GM19328 (cell line): ENCODE data around the gene HMOX2.

Experiments
- ATAC-seq: cut with Tn5 transposase; IDR thresholded peaks from one replicate; pipeline ENCODE4 v1.9.1; 2021; ENCODE audit warnings: mild to moderate bottlenecking, moderate library complexity; ENCODE audit not compliant: unreplicated experiment

Gene HMOX2

GRCh38 chr16:4522051-4522581 is 45.9 kb downstream of the HMOX2 start:
- ATAC-seq = no peak

DNA sequence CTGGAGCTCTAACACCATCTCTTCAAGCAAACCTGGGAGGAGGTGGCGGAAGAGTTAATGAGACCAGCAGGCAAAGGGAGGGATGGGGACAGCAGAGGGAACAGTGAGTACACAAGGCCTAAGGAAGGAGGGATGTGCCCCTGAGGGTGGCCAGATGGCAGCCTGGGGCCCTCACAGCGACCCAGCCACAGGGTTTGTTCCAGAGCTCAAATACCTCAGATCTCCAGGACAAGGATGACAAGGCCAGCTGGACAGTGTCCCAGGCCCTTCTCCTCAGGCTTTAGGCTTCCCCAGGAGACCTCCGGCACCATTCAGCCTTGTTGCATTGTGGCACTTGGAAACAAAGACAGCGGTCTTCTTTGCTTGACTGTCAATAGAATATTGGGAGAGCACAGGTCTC is 47.5 kb downstream of the HMOX2 start:
- ATAC-seq = no peak

DNA sequence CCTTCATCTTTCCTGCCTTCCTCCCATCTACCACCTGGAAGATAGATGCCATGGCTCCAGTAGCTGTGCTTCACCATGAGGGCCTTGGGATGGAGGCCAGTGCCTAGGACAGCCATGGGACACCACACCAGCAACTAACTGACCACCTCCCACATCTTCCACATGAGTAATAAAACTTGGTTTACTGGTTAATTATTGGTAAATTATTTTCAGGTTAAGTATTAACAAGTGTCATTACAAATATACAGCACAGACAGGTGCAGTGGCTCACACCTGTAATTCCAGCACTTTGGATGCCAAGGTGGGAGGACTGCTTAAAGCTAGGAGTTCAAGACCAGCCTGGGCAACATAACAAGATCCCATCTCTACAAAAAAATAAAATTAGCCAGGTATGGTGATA is 48.4 kb downstream of the HMOX2 start:
- ATAC-seq = no peak

- no peak for ATAC-seq
Measured at GRCh38 chr16:4525069-4525468, 48.9 kb downstream of the HMOX2 start.

GRCh38 chr16:4525634-4526277 is 49.6 kb downstream of the HMOX2 start:
- ATAC-seq = no peak

DNA sequence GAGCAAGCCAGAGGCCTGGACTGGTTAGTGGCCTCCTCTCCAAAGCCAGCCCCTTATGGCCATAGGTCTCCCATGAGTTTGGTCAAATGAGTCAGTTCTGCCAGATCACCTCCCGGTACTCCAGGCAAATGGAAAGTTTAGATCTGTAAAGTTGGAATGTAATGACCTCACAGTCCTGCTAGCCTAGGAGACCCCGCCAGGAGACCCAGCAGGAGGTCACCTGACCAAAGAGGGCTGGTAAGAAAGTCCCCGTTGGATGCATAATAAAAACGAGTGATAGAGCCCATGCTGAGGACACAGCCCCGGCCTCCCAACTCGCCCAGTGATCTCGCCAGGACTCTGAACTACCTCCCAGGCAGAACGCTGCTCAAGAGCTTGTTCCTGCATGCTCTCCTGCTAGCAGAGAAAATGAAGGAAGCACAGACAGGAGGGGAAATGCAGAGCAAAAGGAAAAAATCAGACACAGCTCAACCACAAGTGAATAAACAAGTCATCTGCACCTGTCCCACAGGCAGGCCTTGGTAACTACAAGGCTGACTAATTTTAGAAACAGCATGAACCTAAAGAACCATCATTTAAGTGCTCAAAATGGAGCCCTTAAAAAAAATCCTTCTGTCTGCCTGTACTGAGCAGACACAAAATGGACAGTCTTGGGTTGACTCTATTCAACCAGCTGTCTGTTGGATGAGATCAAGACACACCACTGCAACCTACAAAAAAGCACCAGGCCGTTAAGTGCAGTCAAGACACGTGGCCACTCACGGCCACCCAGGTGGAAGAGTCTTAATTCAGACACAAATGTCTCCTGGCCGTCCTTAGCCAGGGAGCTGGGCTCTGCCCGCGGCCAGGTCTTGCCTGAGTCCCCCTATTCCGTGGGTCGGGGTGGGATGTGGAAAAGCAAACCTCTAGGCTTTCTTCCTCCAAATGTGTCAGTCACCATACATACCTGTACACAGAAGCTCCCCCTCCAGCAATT is 53.2 kb downstream of the HMOX2 start:
- no peak for ATAC-seq

DNA sequence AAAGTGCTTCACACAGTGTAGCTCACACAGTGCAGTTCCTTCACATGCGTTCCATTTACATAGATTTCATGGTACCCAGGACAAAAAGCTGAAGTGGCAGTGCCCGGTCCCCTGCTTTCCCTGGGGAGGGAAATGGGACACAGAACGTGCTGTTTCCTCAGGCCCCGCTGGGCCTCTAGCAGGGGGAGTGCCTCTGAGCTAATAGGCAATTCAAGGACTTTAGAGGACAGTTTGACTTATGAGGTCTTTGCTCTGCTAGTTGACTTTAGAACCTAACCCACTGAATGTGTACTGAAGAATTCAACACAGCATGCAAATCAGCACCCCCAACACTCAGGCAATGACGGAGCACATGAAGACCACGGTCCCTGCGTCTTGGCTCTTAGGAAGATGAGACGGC is 55.6 kb downstream of the HMOX2 start:
- no peak for ATAC-seq

- ATAC-seq = no peak
Measured at GRCh38 chr16:4532238-4532637, 56.0 kb downstream of the HMOX2 start.

DNA sequence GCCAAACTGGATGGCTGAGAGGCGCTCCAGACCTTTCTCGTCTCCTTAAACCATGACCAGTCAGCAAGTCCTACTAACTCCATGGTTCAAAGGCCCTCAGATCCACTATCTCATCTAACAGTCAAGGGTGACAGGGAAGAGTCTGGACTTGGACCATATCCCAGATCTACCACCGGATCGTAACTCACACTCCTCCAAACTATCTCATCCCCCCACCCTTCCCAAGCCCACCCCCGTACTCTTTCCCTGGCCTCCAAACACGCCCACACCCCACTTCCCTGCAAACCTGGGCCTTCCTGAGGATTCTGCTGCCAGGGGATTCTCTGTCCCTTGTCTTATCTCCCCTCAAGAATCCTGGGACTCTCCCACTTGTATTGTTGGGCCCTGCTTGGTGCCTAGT is 57.3 kb downstream of the HMOX2 start:
- no peak for ATAC-seq

DNA sequence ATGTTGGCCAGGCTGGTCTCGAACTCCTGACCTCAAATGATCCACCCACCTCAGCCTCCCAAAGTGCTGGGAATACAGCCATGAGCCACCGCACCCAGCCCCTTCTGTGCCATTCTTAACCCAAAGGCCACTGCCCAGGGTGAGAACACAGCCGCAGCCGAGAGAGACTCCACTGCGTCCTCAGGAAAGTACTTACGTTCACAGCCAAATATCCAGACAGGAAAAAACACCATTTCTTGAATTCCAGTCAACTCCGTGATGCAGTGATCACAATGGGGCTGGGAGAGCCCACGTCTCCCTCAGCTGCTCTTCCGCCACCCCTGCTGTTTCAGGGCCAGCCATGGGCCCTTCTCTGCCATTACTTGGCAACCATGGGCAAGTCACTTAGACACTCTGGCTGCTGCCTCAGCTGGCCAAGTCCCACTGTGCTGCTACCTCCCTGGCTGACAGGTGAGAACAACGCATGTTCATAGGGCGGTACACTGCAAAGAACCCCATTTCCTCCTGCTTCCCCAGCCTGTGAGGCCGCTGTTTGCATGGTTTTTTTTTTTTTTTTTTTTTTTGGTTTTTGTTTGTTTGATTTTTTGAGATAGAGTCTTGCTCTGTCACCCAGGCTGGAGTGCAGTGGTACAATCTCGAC is 58.1 kb downstream of the HMOX2 start:
- ATAC-seq = no peak

GRCh38 chr16:4535627-4536108 is 59.5 kb downstream of the HMOX2 start:
- no peak for ATAC-seq

DNA sequence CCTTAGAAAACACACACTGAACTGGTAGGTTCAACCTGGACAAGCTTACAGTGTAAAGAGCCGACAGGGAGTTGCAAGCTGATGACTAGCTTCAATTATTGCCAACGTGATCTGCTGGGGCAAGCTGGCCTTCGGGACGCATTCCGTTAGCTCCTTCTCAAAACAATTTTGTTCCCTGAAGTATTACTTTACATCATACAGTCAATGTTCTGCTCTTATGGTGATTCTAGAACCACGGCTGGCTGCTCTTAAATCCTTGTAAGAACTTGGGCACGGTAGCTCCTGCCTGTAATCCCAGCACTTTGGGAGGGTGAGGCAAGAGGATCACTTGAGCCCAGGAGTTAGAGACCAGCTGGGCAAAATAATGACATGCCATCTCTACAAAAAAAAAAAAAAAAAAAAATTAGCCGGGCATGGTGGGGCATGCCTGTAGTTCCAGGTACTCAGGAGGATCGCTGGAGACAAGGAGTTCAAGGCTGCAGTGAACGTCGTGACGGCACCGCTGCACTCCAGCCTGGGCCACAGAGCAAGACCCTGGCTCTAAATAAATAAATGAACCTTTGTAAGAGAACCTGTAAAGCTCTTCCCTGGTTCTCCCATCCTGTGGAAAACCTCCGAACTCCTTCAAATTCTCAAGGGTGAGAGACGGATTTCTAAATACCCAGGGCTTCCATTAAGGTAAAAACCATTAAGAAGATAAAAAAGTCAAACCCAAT is 60.4 kb downstream of the HMOX2 start:
- ATAC-seq = no peak

DNA sequence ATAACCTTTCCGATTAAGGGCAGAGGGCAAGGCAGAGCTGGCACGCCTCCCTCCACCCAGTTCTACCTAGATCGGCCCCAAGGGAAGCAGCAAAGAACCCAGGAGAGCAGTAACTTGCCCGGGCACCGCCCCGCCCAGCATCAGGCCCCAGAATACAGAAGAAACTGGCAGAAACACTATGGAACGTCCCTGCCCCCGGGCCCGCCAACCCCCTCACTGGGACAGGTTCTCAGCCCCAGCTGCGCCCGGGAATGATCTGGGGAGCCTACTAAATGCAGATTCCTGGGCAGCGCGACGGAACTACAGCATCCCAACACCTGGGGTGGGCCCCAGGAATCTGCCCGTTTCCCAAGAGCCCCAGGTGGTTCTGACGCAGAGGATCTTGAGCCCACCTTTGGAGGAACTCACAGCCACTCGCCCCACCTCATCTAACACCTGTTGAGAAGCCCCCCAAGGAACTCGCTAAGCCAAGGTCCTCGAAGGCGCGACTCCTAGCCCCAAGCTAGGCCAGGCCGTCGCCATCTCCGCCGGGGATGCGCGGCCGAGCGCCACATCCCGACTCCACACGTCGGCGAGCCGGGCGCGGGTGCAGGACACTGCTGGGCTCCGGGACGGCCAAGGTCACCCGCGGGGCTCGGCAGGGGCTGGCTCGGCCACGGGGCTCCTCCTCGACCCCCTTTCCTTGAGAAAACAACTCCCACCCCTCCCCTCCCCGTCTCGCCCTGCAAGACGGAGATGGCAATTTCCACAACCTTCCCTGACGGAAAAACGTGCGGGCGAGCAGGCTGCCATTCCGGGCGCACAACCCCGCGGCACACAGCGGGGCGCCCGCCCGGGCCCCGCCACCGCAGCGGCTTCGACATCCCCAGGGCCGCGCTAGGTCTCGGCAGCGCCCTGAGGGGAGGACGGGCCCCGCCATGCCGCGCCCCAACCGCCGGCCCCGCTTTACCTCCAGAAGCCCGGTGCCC is 61.5 kb downstream of the HMOX2 start:
- peak; percentile 34 for ATAC-seq

GRCh38 chr16:4538350-4539235 is 62.4 kb downstream of the HMOX2 start, which contains the start of gene CDIP1:
Gene CDIP1 (minus strand): TSS chr16:4538773. CDS start chr16:4514130, 24,643 bp downstream.
- peak; percentile 71 for ATAC-seq

- no peak for ATAC-seq
Measured at GRCh38 chr16:4539716-4540284, 63.6 kb downstream of the HMOX2 start.

GRCh38 chr16:4544473-4544872 is 68.3 kb downstream of the HMOX2 start:
- no peak for ATAC-seq

DNA sequence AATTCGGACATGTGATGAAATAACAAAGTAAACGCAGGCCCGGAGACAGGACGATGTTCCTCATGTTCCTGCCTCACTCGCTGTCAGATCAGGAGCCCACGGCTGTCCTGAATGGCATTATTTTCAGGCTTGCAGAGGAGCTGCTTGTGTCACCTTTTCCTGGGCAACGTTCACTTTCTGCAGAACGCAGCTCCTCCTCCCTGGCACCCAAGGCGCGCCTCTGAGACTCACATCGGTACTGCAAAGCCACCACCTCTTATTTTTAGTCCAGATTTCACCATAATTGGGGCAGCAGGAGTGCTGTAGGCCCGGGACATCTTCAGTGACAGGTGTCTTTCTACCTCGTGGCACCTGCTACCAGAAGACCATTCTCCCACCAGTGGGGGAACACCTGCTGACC is 71.9 kb downstream of the HMOX2 start:
- ATAC-seq = no peak

DNA sequence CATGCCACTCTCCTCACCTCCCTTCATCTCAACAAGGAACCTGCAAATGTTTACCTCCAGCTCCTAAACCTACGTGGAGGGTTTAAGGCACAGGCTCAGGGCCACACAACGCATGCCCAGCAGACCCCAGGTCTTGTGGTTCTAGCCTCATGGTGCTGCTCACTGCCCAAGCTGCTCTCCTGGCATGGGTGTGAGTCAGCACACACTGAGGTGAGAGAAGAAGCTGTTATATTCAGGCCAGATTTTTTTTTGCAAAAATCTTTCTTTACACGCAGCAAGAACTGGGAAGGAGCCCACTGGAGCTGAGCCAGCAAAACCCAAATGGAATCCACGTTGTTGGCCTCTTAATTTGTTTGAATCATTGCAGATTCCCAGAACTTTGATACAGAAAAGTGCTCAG is 74.4 kb downstream of the HMOX2 start:
- no peak for ATAC-seq
